GM12875 (cell line): ENCODE measurements around the gene TSHZ2.

ENCODE experiments used
- H3K4me3 ChIP-seq: one replicate; pipeline ENCODE4 v1.5.1; 2011; ENCODE audit warnings: low read depth, low read length, control low read depth
- TF ChIP-seq, protein P1 (sequence below): IDR thresholded peaks from 2 replicates; pipeline ENCODE4 v1.5.1; 2011; ENCODE audit warnings: low read depth, mild to moderate bottlenecking, control low read depth, inconsistent platforms, low read length, moderate library complexity, borderline replicate concordance; ENCODE audit not compliant: insufficient read depth

TSHZ2 gene

DNA sequence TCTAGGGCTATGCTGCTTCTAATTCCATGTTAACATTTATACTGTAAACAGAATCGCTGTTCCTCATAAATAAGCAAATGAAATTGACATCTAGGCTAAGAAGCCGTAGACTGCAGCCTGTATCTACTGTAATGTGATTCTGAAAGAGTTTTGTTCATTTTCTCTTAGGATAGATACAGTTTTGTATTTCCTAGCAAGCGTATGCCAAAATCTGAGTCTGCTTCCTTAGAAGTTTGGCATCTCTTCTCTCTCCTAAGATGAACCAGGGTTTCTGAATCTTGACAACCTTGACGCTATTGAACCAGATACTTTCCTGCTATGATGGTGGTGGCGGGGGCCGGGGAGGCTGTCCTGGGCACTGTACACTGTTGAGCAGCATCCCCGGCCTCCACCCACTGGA, 198.0 kb downstream of the TSHZ2 start:
- TF ChIP-seq, protein P1, sequence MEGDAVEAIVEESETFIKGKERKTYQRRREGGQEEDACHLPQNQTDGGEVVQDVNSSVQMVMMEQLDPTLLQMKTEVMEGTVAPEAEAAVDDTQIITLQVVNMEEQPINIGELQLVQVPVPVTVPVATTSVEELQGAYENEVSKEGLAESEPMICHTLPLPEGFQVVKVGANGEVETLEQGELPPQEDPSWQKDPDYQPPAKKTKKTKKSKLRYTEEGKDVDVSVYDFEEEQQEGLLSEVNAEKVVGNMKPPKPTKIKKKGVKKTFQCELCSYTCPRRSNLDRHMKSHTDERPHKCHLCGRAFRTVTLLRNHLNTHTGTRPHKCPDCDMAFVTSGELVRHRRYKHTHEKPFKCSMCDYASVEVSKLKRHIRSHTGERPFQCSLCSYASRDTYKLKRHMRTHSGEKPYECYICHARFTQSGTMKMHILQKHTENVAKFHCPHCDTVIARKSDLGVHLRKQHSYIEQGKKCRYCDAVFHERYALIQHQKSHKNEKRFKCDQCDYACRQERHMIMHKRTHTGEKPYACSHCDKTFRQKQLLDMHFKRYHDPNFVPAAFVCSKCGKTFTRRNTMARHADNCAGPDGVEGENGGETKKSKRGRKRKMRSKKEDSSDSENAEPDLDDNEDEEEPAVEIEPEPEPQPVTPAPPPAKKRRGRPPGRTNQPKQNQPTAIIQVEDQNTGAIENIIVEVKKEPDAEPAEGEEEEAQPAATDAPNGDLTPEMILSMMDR, result no peak
- no peak overlapping the region for H3K4me3 ChIP-seq

DNA sequence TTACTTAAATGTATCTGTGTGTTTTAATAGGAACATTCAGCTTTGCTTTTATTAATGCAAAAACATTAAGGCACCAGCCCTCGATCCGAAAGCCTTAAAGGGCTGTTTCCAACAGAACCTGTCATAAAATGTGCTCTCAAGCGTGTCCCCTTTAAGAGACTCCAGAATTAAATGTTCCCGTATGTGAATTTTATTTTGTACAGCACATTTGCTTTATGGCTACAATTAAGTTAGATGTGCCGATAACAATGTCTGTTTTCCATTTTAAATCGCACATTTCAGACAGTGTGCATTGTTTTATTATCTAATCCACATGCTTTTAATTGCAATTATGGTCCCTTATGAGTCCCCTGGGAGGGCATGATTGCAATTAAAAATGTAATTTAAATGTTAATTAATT, 198.9 kb downstream of the TSHZ2 start:
- no peak overlapping the region for H3K4me3 ChIP-seq
- TF ChIP-seq, protein P1, result no peak

DNA sequence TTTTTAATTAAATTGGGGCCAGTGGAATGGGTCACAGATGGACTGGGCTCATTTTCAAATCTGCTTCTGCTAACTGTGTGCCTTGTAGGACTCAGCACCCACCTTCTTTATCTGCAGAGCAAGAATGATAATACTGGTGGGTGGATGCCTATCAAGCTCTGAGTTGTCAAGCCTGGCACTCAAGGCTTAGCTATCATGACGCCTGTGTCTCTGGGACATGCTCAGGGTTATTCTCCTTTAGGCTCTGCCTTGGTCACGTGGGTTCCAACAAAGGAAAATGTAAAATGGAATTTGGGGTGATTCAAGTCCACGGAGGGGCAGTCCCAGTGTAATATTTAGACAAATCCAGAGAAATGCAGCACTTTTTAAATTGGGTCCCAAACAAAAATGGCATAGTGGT, 202.3 kb downstream of the TSHZ2 start:
- TF ChIP-seq, protein P1, result no peak
- no peak overlapping the region for H3K4me3 ChIP-seq

DNA sequence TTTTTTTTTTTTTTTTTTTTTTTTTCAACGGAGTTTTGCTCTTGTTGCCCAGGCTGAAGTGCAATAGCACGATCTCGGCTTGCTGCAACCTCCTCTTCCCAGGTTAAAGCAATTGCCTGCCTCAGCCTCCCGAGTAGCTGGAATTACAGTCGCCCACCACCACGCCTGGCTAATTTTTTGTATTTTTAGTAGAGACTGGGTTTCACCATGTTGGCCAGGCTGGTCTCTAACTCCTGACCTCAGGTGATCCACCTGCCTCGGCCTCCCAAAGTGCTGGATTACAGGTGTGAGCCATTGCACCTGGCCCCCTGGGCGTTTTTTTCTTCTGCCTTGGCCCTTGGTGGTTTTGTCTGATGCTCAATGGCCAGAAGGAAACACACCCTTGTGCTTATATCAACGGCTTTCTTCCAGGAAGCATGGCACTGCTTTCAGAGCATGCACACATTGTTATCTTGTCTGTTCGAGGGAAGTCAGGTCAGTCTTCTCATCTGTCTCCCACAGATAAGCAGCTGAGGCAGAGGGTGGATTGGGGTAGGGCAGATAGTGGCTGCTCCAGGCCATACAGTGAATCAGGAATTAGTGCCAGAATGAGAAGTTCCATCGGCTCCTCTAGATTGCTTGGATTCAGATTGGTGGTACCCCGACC, 203.1 kb downstream of the TSHZ2 start:
- TF ChIP-seq, protein P1, result no peak
- no peak overlapping the region for H3K4me3 ChIP-seq

DNA sequence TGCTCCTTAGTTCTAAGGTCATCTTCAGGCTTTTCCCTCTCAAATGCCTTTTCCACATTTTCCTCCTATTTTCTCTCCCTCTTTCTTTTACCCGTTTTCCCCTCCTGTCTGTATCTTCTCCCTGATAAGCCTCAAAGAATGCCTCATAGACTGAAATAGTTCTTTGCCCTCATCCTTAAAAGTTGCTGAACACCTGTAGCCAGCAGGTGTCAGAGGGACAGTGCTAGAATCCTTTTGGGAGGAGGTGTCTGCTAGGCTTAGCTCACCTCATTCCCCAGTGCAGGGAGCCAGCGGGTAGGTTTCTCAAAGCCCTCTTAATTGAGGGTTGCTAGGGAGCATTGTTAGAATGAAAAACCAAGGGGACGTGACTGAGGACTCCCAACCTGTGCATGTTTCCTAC, 204.0 kb downstream of the TSHZ2 start:
- H3K4me3 ChIP-seq, result no peak overlapping the region
- TF ChIP-seq, protein P1, result no peak

DNA sequence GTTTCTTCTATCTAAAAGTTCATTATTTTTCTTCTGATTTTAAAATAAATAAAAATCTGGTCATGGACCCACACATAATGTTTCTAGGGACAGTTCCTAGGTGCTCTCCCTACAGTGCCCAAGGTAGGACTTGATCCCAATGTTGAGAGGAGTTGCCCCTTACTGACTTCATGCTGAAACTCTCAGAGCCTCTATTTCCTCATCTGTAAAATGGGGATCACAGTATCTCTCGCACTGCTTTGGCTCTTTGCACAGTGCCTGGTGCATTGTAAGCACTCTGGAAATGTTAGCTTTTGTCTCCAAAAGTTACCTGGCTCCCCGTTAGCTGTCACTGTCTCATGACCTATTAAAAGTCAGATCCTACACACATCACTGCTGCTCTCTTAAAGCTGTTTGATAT, 205.5 kb downstream of the TSHZ2 start:
- no peak overlapping the region for H3K4me3 ChIP-seq
- TF ChIP-seq, protein P1, result no peak

DNA sequence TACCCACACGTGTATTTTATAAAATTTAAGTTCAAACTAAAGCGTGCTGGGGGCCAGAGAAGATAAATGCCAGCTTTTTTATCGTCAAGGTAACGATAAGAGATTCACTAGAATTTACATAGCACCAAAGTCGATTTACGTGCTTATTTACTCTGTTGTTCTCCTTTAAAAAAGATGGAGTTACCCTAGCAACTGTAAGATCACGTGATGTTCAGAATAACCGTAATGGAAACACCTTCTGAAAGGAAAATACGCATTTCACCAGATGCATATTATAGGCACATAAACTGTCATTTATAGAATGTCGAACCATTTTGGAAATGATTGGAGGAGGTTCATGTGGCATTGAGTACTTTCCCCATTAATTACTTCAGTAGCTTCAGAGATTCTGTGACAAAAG, 207.6 kb downstream of the TSHZ2 start:
- TF ChIP-seq, protein P1, result no peak
- H3K4me3 ChIP-seq, result no peak overlapping the region
